Measurements from ENCODE around the gene HOXD12. TPM values are rescaled to one million over a fixed set of nuclear protein-coding genes. Genes with fewer than 3 reads are reported as not detected.

HOXD12 gene
- total RNA-seq, 2 experiments from 2014 or later = 0.25 TPM; not detected in 1

- peak; percentile 66 for DNase-seq (ENCODE audit: low spot score)
- ChIA-PET CTCF (ENCODE audit: unreplicated experiment) (interaction anchor here (0.5 to 1.4 kb wide), 5 partner anchors 33 to 1888 kb away, joined by 3 to 6 read pairs (median 4); no protein-coding TSS in a partner anchor), POLR2A (interaction anchor here (0.5 to 0.6 kb wide), 2 partner anchors 53 to 688 kb away, joined by 3 read pairs; no protein-coding TSS in a partner anchor)
- Histone ChIP-seq H4K20me1 (ENCODE audit: insufficient read depth, low read length) (no peaks in the 10 kb centered on the region), H3K4me3 (ENCODE audit: low read depth, low read length, poor library complexity, severe bottlenecking) (no peak overlapping the region), H3K79me2 (ENCODE audit: insufficient read depth, low read depth, low read length) (no peaks in the 10 kb centered on the region), H3K27ac (ENCODE audit: low read depth, low read length, poor library complexity, severe bottlenecking) (no peak overlapping the region), H3K9me2 (ENCODE audit: insufficient read depth, low read length) (no peaks in the 10 kb centered on the region), H3K36me3 (ENCODE audit: insufficient read depth, low read length) (no peaks in the 10 kb centered on the region), H3K9me3 (ENCODE audit: low read length) (no peaks in the 10 kb centered on the region), H2AFZ (ENCODE audit: low read length) (no peak overlapping the region), H3K4me1 (ENCODE audit: insufficient read depth, low read length, poor library complexity, severe bottlenecking) (no peaks in the 10 kb centered on the region), H3K4me2 (ENCODE audit: low read length) (no peak overlapping the region)
- BruUV-seq (replicated peaks) = no TSS peak
- intact Hi-C loops (cut with micrococcal nuclease; ENCODE audit: unreplicated experiment) = loop anchor here (1.0 to 5.0 kb wide), 5 partner anchors 328 to 1020 kb away; no protein-coding TSS in a partner anchor
- TF ChIP-seq, protein P1, sequence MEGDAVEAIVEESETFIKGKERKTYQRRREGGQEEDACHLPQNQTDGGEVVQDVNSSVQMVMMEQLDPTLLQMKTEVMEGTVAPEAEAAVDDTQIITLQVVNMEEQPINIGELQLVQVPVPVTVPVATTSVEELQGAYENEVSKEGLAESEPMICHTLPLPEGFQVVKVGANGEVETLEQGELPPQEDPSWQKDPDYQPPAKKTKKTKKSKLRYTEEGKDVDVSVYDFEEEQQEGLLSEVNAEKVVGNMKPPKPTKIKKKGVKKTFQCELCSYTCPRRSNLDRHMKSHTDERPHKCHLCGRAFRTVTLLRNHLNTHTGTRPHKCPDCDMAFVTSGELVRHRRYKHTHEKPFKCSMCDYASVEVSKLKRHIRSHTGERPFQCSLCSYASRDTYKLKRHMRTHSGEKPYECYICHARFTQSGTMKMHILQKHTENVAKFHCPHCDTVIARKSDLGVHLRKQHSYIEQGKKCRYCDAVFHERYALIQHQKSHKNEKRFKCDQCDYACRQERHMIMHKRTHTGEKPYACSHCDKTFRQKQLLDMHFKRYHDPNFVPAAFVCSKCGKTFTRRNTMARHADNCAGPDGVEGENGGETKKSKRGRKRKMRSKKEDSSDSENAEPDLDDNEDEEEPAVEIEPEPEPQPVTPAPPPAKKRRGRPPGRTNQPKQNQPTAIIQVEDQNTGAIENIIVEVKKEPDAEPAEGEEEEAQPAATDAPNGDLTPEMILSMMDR (conservative IDR thresholded peaks at IDR 0.05; ENCODE audit: low read length) = peak; percentile 99
- no peak for TF ChIP-seq EZH2phosphoT487 (IDR thresholded peaks at IDR 0.05; ENCODE audit: borderline replicate concordance, low read depth, low read length)
Measured at GRCh38 chr2:176126929-176127773, 27.6 kb downstream of the HOXD12 start.

DNA sequence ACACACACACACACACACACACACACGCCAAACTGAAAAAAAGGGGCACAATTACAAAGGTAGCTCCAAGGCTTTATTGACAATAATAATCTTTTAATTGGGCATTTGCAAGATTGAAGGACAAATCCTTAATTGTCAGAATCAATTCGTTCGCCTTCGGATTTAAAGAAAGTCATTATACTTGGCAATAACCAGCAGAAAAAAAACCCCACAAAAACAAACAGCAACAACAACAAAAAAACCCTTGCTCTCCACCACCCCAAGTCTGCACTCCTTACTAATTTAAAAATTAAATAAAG is 28.1 kb downstream of the HOXD12 start:
- H3K4me2 ChIP-seq (ENCODE audit: low read length) = no peak overlapping the region
- DNase-seq (ENCODE audit: low spot score) = no peak

More for the DNA sequence above, 28.1 kb downstream of the HOXD12 start:
- ChIA-PET POLR2A (interaction anchor here (0.6 kb wide), 1 partner anchor 689 kb away, joined by 3 read pairs; no protein-coding TSS in a partner anchor), CTCF (ENCODE audit: unreplicated experiment) (interaction anchor here (0.6 to 1.4 kb wide), 6 partner anchors 34 to 1887 kb away, joined by 3 to 6 read pairs (median 4); no protein-coding TSS in a partner anchor)
- no peak overlapping the region for H2AFZ ChIP-seq (ENCODE audit: low read length)
- no peaks in the 10 kb centered on the region for H3K9me3 ChIP-seq (ENCODE audit: low read length)
- no TSS peak for BruUV-seq (replicated peaks)
- H3K4me3 ChIP-seq (ENCODE audit: low read depth, low read length, poor library complexity, severe bottlenecking) = no peak overlapping the region
- H3K79me2 ChIP-seq (ENCODE audit: insufficient read depth, low read depth, low read length) = no peaks in the 10 kb centered on the region
- H3K36me3 ChIP-seq (ENCODE audit: insufficient read depth, low read length) = no peaks in the 10 kb centered on the region
- TF ChIP-seq, protein P1 (conservative IDR thresholded peaks at IDR 0.05; ENCODE audit: low read length) = no peak
- TF ChIP-seq EZH2phosphoT487 (IDR thresholded peaks at IDR 0.05; ENCODE audit: borderline replicate concordance, low read depth, low read length) = no peak
- H3K4me1 ChIP-seq (ENCODE audit: insufficient read depth, low read length, poor library complexity, severe bottlenecking) = no peaks in the 10 kb centered on the region
- H3K27ac ChIP-seq (ENCODE audit: low read depth, low read length, poor library complexity, severe bottlenecking) = no peak overlapping the region
- no peaks in the 10 kb centered on the region for H4K20me1 ChIP-seq (ENCODE audit: insufficient read depth, low read length)
- intact Hi-C loops (cut with micrococcal nuclease; ENCODE audit: unreplicated experiment) = loop anchor here (1.0 to 5.0 kb wide), 5 partner anchors 327 to 1019 kb away; no protein-coding TSS in a partner anchor
- no peaks in the 10 kb centered on the region for H3K9me2 ChIP-seq (ENCODE audit: insufficient read depth, low read length)

Data from OCI-LY7 (cell line).